NB4 (cell line): ENCODE data around the gene TYRP1.

ENCODE experiments used
- DNase-seq: peaks from one replicate; pipeline ENCODE4 v3.0.0; 2010; ENCODE audit warnings: low read depth
- H3K4me3 ChIP-seq: one replicate; pipeline ENCODE4 v1.5.1; 2011; ENCODE audit warnings: mild to moderate bottlenecking, low read depth, low read length, moderate library complexity
- CTCF ChIP-seq: IDR thresholded peaks from one replicate; pipeline ENCODE4 v1.5.1; 2012; ENCODE audit warnings: low read depth, low read length
- MAX ChIP-seq: IDR thresholded peaks from 2 replicates; pipeline ENCODE4 v1.6.1; 2011; ENCODE audit warnings: low read depth, low read length
- MYC ChIP-seq: IDR thresholded peaks from 2 replicates; pipeline ENCODE4 v1.6.1; 2011; ENCODE audit warnings: low read depth, low read length
- POLR2A ChIP-seq: IDR thresholded peaks from 2 replicates; pipeline ENCODE4 v1.6.1; 2011; ENCODE audit warnings: mild to moderate bottlenecking; ENCODE audit not compliant: insufficient read length; ENCODE audit errors: extremely low read depth

The TYRP1 gene

GRCh38 chr9:12702160-12702758 is 9.1 kb downstream of the TYRP1 start:
- no peak for TF ChIP-seq CTCF
- TF ChIP-seq MAX, result no peak
- DNase-seq, result no peak

GRCh38 chr9:12703996-12704395 is 10.8 kb downstream of the TYRP1 start:
- H3K4me3 ChIP-seq, result no peak overlapping the region
- no peak for DNase-seq
- TF ChIP-seq MYC (no peak), POLR2A (no peak), MAX (no peak), CTCF (no peak)

More at GRCh38 chr9:12702160-12702758, 9.1 kb downstream of the TYRP1 start:
- H3K4me3 ChIP-seq, result no peak overlapping the region

GRCh38 chr9:12705738-12706391 is 12.7 kb downstream of the TYRP1 start:
- H3K4me3 ChIP-seq, result no peak overlapping the region
- no peak for DNase-seq
- TF ChIP-seq CTCF, result no peak
- no peak for TF ChIP-seq POLR2A
- TF ChIP-seq MYC, result no peak

GRCh38 chr9:12708562-12709298 is 15.5 kb downstream of the TYRP1 start:
- no peak for TF ChIP-seq POLR2A
- no peak for TF ChIP-seq MAX
- no peak for TF ChIP-seq MYC
- TF ChIP-seq CTCF, result no peak
- H3K4me3 ChIP-seq, result no peak overlapping the region
- peak; percentile 41 for DNase-seq

GRCh38 chr9:12712532-12712931 is 19.3 kb downstream of the TYRP1 start:
- DNase-seq, result no peak
- TF ChIP-seq MYC, result no peak
- no peak for TF ChIP-seq MAX
- TF ChIP-seq POLR2A, result no peak
- no peak for TF ChIP-seq CTCF
- H3K4me3 ChIP-seq, result no peak overlapping the region
